GM12873 (cell line): Measurements from ENCODE around the gene FAH.

Source experiments
- TF ChIP-seq, protein P1 (sequence below): IDR thresholded peaks from 2 replicates; pipeline ENCODE4 v1.5.1; 2012; ENCODE audit warnings: low read depth, mild to moderate bottlenecking, moderate library complexity, low read length, control low read depth; ENCODE audit not compliant: insufficient read depth; ENCODE audit errors: missing control alignments

Gene FAH

DNA sequence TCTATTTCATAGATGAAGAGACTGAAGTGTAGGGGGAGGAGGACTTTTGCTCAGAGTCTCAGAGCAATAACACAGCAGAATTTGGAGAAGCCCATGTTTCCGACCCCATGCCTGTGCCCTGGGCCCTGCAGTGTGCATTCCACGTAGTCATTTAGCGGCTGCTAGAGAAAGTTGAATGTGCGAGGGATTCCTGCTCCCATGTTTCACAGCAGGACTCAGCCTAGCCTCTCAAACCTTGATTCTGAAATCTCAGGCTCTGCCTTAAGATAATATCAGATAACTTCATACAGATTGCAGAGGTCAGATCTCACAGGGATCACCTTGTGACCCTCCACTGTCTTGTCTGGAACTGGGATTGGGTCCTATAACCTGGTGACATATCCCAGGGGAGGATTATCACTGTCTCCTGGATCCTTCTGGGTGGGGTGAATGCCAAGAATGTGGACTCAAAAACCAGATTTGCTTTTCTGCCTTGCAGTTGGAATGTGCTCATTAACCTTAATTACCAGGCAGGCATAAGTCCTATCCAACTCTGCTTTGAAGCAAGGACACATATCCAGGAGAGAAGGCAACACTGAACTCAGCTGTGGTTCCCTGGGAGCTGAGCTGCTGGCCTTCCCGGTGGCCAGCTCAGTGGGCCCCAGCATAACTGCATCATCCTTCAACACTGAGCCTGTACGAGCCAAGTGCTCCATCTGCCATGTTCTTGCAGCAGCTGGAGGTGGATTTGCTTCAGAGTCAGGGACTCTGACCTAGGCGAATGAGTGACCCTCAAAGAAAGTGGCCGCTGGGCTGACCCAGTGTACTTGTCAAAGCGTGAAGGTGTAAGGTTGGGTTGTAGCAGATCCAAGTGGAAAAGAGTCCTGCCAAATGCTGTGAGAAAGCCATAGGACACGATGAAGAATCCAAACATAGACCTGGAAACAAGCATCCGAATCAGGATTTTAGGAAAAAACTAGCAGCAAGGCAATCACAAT lies 56.2 kb downstream of the FAH start:
- TF ChIP-seq, protein P1, sequence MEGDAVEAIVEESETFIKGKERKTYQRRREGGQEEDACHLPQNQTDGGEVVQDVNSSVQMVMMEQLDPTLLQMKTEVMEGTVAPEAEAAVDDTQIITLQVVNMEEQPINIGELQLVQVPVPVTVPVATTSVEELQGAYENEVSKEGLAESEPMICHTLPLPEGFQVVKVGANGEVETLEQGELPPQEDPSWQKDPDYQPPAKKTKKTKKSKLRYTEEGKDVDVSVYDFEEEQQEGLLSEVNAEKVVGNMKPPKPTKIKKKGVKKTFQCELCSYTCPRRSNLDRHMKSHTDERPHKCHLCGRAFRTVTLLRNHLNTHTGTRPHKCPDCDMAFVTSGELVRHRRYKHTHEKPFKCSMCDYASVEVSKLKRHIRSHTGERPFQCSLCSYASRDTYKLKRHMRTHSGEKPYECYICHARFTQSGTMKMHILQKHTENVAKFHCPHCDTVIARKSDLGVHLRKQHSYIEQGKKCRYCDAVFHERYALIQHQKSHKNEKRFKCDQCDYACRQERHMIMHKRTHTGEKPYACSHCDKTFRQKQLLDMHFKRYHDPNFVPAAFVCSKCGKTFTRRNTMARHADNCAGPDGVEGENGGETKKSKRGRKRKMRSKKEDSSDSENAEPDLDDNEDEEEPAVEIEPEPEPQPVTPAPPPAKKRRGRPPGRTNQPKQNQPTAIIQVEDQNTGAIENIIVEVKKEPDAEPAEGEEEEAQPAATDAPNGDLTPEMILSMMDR, result no peak

DNA sequence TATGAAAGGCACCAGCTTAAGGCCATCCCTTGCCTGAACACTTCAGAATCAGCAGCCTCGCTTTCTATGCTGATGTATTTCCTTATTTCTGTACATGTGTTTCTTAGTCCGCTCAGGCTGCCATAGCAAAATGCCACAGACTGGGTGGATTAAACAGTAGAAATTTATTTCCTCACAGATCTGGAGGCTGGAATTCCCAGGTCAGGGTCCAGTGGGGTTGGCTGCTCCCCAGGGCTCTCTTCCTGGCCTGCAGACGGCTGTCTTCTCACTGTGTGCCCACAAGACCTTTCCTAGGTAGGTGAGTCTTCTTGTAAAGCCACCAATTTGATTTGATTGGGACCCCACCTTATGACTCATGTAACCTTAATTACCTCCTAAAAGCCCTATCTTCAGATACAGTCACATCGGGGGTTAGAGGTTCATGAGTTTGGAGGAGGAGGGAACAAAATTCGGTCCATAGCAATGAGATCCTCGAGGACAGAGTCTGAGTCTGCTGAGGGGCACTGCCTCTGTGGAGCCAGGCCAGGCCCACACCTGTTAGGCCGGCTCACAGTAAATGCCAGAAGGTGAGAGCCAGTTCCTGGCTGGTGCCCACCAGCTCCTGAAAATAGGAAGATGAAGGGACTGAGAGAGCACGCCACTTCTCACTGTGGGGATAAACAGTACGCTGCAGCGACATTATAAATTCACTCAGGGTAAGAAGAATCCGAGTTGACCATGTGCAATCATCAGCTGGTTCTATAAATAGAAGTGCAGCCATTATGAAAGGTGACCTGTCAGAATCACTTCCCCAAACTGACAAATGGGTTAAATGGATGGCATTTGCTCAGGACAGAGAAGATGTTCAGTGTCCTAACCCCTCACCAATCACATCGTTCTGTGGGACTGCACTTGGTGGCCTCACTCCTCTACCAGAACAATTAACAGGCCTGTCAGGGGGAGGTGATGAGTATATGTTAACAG lies 58.1 kb downstream of the FAH start:
- TF ChIP-seq, protein P1, result no peak

DNA sequence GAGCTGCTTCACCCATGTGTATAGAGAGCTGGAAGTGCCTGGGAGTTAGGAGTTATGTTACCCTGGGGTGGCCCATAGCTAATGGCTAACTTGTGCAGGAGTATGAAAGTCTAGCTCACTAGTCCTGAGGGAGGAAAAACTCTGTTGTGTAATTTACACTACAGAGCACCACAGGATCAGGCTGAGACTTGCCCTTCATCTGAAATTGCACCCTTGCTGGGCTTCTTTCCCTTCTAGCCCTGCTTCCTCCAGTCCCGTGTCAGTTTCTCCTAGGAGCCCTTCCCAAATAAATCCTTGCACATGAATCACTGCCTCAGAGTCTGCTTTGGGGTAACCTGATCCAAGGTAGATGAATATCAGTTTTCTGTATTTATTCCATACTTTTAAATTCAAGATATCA lies 59.2 kb downstream of the FAH start:
- TF ChIP-seq, protein P1, result no peak

DNA sequence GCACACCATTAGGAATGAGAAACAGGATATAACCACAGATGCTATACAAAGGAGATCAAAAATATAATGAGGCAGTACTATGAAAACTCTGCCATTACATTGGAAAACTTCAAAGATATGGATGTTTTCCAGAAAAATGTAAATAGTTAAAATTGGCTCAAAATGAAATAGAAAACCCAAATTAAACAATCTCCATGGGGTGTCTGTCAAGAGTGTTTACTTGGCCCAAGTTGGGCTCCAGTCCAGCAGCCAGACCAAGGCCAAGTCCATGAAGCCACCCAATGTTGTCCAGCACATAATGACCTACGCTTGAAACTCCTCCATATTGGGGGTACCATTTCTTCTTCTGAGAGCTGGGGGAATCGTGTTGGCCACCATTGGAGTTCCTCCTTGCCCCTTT lies 62.1 kb downstream of the FAH start:
- TF ChIP-seq, protein P1, result no peak

DNA sequence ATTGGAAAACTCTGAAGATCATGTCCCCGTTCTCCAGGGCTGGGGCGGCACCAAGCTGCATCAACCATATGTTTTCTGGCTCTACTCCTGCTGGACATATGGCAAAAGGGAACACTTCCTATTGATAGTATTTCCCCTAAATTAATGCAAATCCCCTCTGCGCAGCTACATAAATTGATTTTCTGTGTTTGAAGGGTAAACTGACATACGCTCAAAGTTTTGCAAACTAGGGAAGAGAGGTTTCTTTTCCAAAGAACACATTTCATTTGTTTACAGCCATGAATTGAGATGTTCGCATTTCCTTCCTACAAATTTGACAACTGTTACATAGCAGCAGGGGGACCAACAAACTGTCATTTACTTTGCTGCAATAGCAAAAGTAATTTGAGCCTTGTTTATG lies 63.3 kb downstream of the FAH start:
- TF ChIP-seq, protein P1, result no peak

DNA sequence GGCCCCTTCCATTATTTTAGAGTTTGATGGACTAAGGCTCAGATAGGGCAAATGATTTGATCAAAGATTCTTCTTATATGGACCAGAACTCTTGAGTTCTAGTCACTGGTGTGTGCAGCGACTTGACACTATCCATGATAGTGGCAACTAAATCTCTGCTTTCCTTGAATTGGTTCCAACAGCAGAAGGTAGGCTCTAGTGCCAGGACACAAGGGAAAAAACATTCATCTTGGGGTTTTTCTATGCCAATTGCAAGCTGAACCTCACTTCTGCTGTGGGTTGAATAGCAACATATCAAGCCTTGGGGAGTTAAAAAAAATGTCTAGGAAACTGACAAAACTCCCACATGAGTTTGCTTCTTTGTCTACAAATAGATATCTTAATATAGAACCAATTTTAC lies 64.1 kb downstream of the FAH start:
- TF ChIP-seq, protein P1, result no peak
